Stomach smooth muscle (tissue), 2 donors: ENCODE data around the gene NSF.

Experiments used
- H3K27ac ChIP-seq: one replicate; pipeline ENCODE4 v1.7.0; 2013; ENCODE audit warnings: mild to moderate bottlenecking, low read length, inconsistent platforms
- H3K27me3 ChIP-seq, 2 donors: one replicate each; pipeline ENCODE4 v1.7.0; 2013; ENCODE audit warnings: low read length in 2 of 2; ENCODE audit not compliant: insufficient read depth in 2 of 2, control insufficient read depth in 1 of 2
- H3K36me3 ChIP-seq, 2 donors: one replicate each; pipeline ENCODE4 v1.7.0; 2013; ENCODE audit warnings: low read length in 2 of 2; ENCODE audit not compliant: control insufficient read depth in 2 of 2, insufficient read depth in 2 of 2
- H3K4me1 ChIP-seq: one replicate; pipeline ENCODE4 v1.7.0; 2013; ENCODE audit warnings: low read length; ENCODE audit not compliant: control insufficient read depth, insufficient read depth
- H3K4me3 ChIP-seq, 2 donors: one replicate each; pipeline ENCODE4 v1.7.0; 2013; ENCODE audit warnings: low read length in 2 of 2
- H3K9ac ChIP-seq, 2 donors: one replicate each; pipeline ENCODE4 v1.7.0; 2013; ENCODE audit warnings: low read length in 2 of 2, mild to moderate bottlenecking in 1 of 2
- H3K9me3 ChIP-seq, 2 donors: one replicate each; pipeline ENCODE4 v1.7.0; 2013; ENCODE audit warnings: low read length in 2 of 2; ENCODE audit not compliant: control insufficient read depth in 2 of 2
- donor health status: healthy.
- donor health status: Pancreatic carcinoma.

The NSF gene

GRCh38 chr17:46736100-46736499 is 145.6 kb downstream of the NSF start:
- H3K4me1 ChIP-seq = no peaks in the 10 kb centered on the region
- H3K36me3 ChIP-seq = peaks cover 3 to 4% of the 10 kb centered on the region in 2 donors
- no peaks in the 10 kb centered on the region for H3K27me3 ChIP-seq
- no peak overlapping the region for H3K4me3 ChIP-seq
- H3K9ac ChIP-seq = no peak overlapping the region
- H3K27ac ChIP-seq = no peak overlapping the region
- H3K9me3 ChIP-seq = no peaks in the 10 kb centered on the region

- H3K9ac ChIP-seq = no peak overlapping the region
- H3K9me3 ChIP-seq = no peaks in the 10 kb centered on the region
- no peak overlapping the region for H3K4me3 ChIP-seq
- H3K4me1 ChIP-seq = peaks cover under 1% of the 10 kb centered on the region
- no peak overlapping the region for H3K27ac ChIP-seq
- H3K27me3 ChIP-seq = no peaks in the 10 kb centered on the region
- H3K36me3 ChIP-seq = peaks cover 3 to 4% of the 10 kb centered on the region in 2 donors
Measured at GRCh38 chr17:46737326-46737725, 146.9 kb downstream of the NSF start.

DNA sequence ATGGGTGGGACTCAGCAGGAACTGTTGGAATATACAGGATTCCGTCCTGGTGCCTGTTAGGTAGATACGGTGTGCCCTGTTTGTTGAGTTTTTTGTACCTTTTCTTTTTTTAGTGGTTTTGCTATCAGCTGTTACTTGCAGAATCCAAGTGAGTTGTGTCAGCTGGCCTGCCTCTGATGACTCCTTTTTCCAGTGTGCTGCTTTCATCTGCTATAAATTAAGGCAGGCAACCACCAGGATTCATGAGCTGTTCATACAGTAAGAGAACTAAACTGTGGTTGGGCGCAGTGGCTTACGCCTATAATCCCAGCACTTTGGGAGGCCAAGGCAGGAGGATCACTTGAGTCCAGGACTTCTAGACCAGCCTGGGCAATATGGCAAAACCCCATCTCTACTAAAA is 148.1 kb downstream of the NSF start:
- Histone ChIP-seq H3K27me3 (no peaks in the 10 kb centered on the region), H3K9ac (no peak overlapping the region), H3K36me3 (no peaks in the 10 kb centered on the region), H3K4me1 (peaks cover 7% of the 10 kb centered on the region), H3K4me3 (no peak overlapping the region), H3K27ac (no peak overlapping the region), H3K9me3 (no peaks in the 10 kb centered on the region)

DNA sequence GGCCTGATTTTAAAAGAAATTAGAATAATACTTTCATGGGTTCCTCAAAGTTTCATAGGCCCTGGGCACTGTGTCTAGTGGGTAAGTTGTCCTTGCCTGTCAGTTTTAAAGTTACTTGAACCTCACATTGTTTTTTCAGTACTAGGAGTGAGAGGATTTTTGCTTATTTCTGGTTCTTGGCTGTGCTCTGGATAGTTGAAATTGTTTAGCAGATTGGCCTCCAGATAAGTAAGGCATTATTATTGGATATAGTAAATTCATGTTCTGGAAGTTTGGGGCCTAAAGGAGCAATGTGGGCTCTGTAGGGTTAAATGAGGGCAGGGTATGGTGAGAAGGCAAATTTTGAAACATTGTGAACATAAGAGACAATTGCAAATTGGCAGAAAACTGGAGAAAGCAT is 149.5 kb downstream of the NSF start:
- Histone ChIP-seq H3K36me3 (no peaks in the 10 kb centered on the region), H3K4me1 (peaks cover 7% of the 10 kb centered on the region), H3K9me3 (no peaks in the 10 kb centered on the region), H3K27ac (no peak overlapping the region), H3K4me3 (no peak overlapping the region), H3K27me3 (no peaks in the 10 kb centered on the region), H3K9ac (no peak overlapping the region)

- Histone ChIP-seq H3K4me1 (peaks cover 7% of the 10 kb centered on the region), H3K27ac (no peak overlapping the region), H3K27me3 (no peaks in the 10 kb centered on the region), H3K4me3 (no peak overlapping the region), H3K9me3 (no peaks in the 10 kb centered on the region), H3K36me3 (no peaks in the 10 kb centered on the region), H3K9ac (no peak overlapping the region)
Measured at GRCh38 chr17:46741122-46741730, 150.8 kb downstream of the NSF start.

- Histone ChIP-seq H3K4me1 (peaks cover 7% of the 10 kb centered on the region), H3K27me3 (no peaks in the 10 kb centered on the region), H3K27ac (no peak overlapping the region), H3K9me3 (no peaks in the 10 kb centered on the region), H3K36me3 (no peaks in the 10 kb centered on the region), H3K9ac (no peak overlapping the region), H3K4me3 (no peak overlapping the region)
Measured at GRCh38 chr17:46742565-46743270, 152.2 kb downstream of the NSF start.

GRCh38 chr17:46744441-46744840 is 154.0 kb downstream of the NSF start:
- no peak overlapping the region for H3K9ac ChIP-seq
- H3K36me3 ChIP-seq = no peaks in the 10 kb centered on the region
- H3K27me3 ChIP-seq = no peaks in the 10 kb centered on the region
- H3K9me3 ChIP-seq = no peaks in the 10 kb centered on the region
- peaks cover 7% of the 10 kb centered on the region for H3K4me1 ChIP-seq
- H3K4me3 ChIP-seq = no peak overlapping the region
- no peak overlapping the region for H3K27ac ChIP-seq

- Histone ChIP-seq H3K27me3 (no peaks in the 10 kb centered on the region), H3K4me3 (no peak overlapping the region), H3K36me3 (no peaks in the 10 kb centered on the region), H3K4me1 (peaks cover 7% of the 10 kb centered on the region), H3K27ac (no peak overlapping the region), H3K9ac (no peak overlapping the region), H3K9me3 (no peaks in the 10 kb centered on the region)
Measured at GRCh38 chr17:46745376-46745775, 154.9 kb downstream of the NSF start.

- no peak overlapping the region for H3K27ac ChIP-seq
- H3K9ac ChIP-seq = no peak overlapping the region
- H3K4me1 ChIP-seq = no peaks in the 10 kb centered on the region
- H3K9me3 ChIP-seq = no peaks in the 10 kb centered on the region
- H3K27me3 ChIP-seq = no peaks in the 10 kb centered on the region
- peaks cover 15 to 18% of the 10 kb centered on the region in 2 donors for H3K36me3 ChIP-seq
- H3K4me3 ChIP-seq = no peak overlapping the region
Measured at GRCh38 chr17:46751425-46751824, 161.0 kb downstream of the NSF start.

GRCh38 chr17:46753776-46754175 is 163.3 kb downstream of the NSF start:
- peaks cover 15 to 21% of the 10 kb centered on the region in 2 donors for H3K36me3 ChIP-seq
- no peak overlapping the region for H3K4me3 ChIP-seq
- no peaks in the 10 kb centered on the region for H3K4me1 ChIP-seq
- no peak overlapping the region for H3K9ac ChIP-seq
- H3K27ac ChIP-seq = no peak overlapping the region
- H3K27me3 ChIP-seq = no peaks in the 10 kb centered on the region
- H3K9me3 ChIP-seq = no peaks in the 10 kb centered on the region

DNA sequence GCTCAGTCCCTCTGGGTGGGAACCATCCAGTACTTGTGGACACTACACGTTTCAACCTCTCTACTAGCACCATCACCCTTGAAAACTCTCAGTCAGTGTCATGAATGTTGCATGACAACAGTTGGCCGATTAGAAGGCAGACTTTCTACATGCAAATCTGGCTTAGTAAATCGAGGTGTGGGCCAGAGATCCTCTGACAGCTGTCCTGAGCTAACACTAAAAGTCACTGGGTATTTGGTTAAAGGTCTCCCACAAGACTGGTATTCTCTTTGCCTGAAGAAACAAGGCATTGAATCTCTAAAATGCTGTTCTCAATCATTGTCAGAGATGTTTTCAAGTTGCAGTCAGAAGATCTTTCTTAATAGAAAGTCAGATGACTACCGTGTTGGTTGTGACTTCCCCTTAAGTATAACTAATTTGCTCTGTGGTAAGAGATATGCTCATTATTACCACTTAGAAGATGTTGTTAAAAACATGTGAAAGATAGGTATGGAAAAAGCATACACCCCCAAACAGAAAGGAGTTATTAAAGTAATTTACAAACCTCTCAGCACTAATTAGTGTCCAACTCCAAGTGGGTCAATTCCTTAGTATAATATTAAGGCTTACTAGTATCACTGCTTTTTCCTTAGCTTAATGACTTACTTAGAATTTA is 165.7 kb downstream of the NSF start:
- no peaks in the 10 kb centered on the region for H3K9me3 ChIP-seq
- H3K9ac ChIP-seq = no peak overlapping the region
- no peak overlapping the region for H3K27ac ChIP-seq
- no peaks in the 10 kb centered on the region for H3K27me3 ChIP-seq
- H3K4me1 ChIP-seq = no peaks in the 10 kb centered on the region
- H3K4me3 ChIP-seq = no peak overlapping the region
- H3K36me3 ChIP-seq = peaks cover 15 to 23% of the 10 kb centered on the region in 2 donors
